HG02970 (cell line): ENCODE measurements around the gene NOLC1.

Experiments used
- ATAC-seq: cut with Tn5 transposase; IDR thresholded peaks from one replicate; pipeline ENCODE4 v1.9.1; 2021; ENCODE audit warnings: mild to moderate bottlenecking, moderate library complexity, moderate number of reproducible peaks; ENCODE audit not compliant: unreplicated experiment, low FRiP score

NOLC1 gene

GRCh38 chr10:102200751-102201640 is 48.8 kb downstream of the NOLC1 start:
- ATAC-seq = no peak

- ATAC-seq = no peak
Measured at GRCh38 chr10:102202386-102202785, 50.2 kb downstream of the NOLC1 start.

DNA sequence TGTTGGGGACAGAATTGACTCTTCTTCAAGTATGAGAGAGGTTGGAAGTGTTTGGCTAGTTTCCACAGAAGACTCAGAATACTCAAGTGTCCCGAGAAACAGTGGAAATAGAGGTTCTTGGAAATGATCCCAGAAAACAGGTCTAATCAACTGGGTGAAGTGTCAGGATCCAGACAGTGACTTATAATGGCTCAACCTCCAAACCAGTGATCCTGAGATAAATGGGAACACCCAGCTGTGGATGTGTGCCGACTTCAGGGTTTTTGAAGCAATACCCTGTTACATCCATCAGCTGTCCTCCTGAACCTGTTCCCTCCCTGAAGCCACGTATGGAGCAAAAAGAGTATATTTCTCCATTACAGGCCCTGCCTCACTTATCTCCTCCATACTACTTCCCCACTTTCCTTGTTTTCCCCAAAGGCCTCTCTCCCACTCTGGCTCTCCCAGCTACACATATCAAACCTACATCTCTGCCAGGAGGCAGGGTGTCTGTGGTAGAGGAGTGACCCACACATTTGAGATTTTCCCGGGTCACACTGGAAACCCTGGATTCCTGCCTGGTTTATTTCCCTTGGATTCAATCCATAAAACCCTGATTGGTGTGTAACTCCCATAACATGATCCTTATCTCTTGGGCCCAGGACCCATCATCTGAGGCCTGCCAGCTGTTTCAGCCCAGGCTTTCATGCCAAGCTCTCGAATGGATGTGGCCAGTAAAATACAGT is 56.3 kb downstream of the NOLC1 start:
- ATAC-seq = no peak

DNA sequence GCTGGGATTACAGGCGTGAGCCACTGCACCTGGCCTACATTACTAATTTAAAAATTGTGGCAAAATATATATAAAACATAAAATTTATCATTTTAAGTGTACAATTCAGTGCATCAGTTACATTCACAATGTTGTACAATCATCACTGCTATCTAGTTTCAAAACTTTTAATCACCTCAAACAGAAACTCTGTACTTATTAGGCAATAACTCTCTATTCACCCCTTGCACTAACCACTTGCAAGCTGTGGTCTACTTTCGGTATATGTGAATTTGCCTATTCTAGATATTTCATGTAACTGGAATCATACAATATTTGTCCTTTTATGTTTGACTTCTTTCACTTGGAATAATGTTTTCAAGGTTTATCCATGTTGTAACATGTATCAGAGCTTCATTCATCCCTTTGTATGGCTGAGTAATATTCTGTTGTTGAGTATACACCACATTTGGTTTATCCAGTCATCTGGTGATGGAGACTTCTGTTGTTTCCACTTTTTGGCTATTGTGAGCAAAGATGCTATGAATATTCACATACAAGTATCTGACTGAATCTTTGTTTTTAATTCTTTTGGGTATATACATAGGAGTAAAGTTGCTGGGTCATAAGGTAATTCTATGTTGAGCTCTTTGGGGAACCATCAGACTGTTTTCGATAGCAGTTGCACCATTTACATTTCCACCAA is 59.6 kb downstream of the NOLC1 start:
- ATAC-seq = no peak
